HG03342 (cell line): ENCODE results near the gene BOC.

Source experiments
- ATAC-seq: cut with Tn5 transposase; IDR thresholded peaks from one replicate; pipeline ENCODE4 v1.9.1; 2021; ENCODE audit warnings: mild to moderate bottlenecking, moderate library complexity; ENCODE audit not compliant: unreplicated experiment

BOC gene

GRCh38 chr3:113249111-113249510 lies 37.8 kb downstream of the BOC start:
- ATAC-seq: no peak

DNA sequence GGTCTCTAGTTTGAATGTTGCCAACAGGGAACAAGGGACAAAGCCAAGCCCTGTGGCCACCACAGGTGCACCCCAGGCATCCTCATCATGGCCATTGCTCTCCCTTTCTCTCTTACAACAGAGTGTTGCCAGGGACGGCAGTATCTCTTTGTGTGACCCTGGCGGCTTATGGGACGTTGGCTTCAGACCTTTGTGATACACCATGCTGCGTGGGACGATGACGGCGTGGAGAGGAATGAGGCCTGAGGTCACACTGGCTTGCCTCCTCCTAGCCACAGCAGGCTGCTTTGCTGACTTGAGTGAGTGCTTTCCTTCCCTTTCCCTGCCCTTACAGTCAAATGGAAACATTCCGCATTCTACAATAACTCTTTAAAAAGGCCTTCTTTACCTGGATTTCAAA lies 38.2 kb downstream of the BOC start:
- ATAC-seq: no peak

- ATAC-seq: no peak
These were observed 39.2 kb downstream of the BOC start for GRCh38 chr3:113250566-113250965.

GRCh38 chr3:113251817-113252216 lies 40.5 kb downstream of the BOC start:
- ATAC-seq: no peak

GRCh38 chr3:113252553-113252952 lies 41.2 kb downstream of the BOC start:
- ATAC-seq: no peak

DNA sequence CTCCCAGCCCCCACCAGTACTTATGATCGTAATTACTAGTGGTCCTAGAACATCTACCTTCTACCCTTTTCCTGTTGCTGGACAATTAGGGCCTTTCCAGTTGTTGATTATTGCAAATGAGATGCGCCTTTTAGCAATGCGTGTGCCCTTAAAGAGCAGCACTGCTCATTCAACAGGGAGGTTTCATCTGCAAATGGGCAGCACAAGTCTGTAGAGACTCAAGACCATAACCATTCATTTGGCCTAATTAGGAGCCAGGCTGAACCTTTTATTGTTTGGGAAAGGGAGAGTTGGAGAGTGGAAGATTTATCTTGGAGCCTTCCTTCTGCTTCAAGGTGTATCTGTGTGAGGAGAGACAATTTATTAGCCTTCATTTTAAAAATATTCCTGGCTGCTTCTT lies 42.3 kb downstream of the BOC start:
- ATAC-seq: no peak

DNA sequence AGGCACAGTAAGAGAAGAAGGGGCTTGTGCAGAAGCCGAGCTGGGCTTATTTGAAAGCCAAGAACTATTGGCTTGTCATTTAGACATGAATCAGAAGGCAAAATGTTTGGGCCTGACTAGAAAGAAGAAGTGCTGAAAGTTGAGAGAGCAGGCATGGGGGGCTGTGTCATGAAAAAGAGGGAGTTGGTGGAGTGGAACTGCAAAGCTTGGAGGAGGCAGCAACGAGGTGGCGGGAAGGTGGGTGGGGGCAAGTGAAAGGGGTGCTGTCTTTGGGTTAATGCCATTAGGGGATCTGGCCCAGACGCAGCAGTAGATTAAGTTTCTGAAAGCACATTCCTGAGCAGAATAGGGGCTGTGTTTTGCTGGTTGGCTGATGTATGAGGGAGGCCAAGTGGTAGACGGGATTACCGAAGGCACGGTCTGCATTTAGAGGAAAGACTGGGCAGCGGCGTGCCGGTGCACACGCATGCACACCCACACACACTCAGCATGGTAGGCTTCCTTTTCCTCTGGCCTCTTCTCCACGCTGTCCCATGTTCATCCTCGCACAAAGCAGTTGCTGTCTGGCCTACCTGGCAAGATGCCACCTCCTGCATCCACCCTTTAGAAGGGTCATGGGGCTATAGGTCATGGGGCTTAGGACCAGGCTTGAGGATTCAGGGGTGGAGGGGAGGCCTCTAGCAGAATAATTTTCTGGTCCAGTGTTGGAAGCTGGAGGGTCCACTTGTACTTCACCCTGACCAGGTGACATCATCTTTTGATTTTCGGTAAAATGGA lies 43.0 kb downstream of the BOC start:
- no peak for ATAC-seq

- ATAC-seq: no peak
These were observed 43.9 kb downstream of the BOC start for GRCh38 chr3:113255100-113255853.

- no peak for ATAC-seq
These were observed 44.7 kb downstream of the BOC start for GRCh38 chr3:113255854-113256615.

DNA sequence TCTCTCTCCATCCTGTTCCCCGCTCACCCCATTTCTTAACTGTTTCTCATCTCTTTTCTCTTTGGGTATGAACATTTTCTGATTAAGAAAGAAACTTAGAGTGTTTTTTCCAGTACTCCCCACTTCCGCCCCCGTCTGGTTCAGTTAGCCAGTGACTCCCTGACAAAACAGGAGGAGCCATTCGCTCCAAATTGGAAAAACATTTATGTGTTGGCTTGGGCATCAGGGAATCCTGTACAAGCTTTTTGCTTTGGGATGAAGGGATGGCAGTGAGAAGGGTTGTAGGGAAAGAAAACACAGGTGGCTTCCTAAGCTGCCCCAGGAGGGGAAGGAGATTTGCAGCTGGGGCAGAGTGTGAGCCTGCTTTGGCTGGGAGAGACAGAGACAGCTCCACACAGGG lies 47.0 kb downstream of the BOC start:
- no peak for ATAC-seq

GRCh38 chr3:113259196-113259595 lies 47.8 kb downstream of the BOC start:
- no peak for ATAC-seq

DNA sequence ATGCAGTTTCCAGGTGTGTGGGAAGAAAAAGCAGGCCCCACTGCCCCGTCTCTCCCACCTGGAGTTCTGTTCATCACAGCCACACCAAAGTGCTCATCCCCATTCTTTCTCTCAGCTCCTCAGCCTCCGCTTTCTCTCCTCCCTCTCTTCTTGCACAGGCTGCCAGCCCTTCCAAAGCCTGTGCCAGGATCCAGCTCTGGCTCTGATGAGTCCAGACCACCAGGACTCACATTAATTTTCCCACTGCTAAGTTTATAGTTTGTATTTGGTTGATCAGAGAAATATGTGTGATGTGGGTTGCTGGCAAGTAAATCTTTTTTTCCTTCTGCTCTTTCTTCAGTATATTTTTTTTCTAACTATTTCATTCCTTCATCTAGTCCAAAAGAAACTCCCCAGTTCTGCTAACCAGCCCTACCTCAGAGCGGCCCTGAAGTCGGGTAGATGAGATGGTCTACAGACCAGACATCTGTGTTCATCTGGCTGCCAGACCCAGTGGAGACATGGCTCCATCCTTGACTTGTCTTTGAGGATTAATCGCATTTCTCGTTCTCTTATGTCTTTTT lies 49.8 kb downstream of the BOC start:
- no peak for ATAC-seq

DNA sequence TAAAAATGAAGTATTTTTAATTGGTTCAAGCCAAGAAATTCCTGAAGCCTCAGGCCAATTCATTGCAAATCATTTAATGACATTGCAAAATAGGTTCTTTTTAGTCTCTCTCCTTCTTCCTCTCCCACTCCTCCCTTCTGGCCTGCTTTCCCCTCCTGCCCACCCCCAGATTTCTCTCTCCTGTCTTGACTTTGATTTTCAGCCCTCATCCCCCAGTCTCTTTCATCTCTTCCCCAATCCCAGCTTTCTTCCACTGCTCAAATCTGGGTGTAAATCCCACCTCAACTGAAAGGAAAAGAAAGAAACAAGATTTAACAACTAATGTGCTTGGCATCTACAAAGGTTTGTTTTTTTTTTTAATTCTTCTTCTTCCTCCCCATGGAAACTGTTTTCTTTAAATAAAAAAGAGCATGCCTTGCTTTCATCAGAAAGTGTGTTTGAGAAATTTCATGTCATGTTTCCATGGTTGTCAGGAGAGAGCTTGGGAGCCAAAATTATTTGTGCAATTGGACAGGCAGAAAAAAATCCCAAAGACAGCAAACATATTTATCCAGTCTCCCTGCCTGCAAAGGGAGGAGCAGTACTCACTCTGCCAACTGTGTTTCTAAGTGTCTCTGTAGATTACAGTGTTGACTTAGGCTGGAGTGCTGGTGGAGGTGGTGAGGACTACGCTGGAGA lies 50.4 kb downstream of the BOC start:
- ATAC-seq: no peak

GRCh38 chr3:113262304-113262665 lies 50.9 kb downstream of the BOC start:
- ATAC-seq: no peak

- no peak for ATAC-seq
These were observed 51.7 kb downstream of the BOC start for GRCh38 chr3:113263020-113263419.

GRCh38 chr3:113263778-113264177 lies 52.4 kb downstream of the BOC start:
- no peak for ATAC-seq

DNA sequence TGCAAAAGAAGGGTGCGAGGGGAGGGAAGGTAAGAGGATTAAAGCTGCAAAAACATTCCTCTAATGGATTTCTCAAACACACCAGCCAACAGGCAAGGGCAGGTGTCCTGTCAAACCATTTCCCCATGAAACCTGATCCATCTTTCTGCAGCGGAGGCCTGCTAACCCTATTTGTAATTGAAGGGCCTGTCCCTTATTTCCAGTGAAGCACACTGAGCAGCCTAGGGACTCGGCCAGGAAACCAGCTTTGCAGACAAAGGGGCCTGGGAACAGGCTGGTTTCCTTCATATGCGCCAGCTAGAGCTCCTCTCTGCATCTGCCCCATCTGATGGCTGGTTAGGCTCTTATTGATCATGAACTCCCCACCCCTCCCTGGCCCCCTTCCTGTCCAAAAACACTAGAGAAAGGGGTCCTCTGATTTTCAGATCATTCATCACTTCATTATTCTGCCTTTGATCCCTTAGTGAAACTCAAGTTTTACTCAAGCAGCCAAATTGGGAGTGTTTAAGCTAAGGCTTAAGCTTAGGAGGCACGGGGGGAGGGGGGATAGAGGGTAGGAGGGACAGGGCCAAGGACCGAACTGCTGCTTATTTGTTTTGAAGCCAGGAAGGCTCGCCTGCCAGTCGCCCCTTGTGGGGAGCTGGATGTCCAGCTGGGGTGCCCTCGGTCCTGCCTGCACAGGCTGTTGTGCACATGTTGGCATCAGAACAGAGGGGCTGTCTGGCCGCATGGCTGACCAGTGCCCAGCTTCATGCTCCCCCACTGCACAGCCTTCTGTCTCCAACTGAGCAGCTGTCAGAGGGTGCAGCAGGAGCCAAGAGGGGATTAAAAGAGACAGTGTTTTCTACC lies 53.1 kb downstream of the BOC start:
- ATAC-seq: no peak

- ATAC-seq: no peak
These were observed 53.9 kb downstream of the BOC start for GRCh38 chr3:113265231-113265630.

GRCh38 chr3:113266738-113267137 lies 55.4 kb downstream of the BOC start:
- no peak for ATAC-seq

GRCh38 chr3:113268311-113268710 lies 57.0 kb downstream of the BOC start:
- no peak for ATAC-seq
